ENCODE data around the gene MYEF2.

DNA sequence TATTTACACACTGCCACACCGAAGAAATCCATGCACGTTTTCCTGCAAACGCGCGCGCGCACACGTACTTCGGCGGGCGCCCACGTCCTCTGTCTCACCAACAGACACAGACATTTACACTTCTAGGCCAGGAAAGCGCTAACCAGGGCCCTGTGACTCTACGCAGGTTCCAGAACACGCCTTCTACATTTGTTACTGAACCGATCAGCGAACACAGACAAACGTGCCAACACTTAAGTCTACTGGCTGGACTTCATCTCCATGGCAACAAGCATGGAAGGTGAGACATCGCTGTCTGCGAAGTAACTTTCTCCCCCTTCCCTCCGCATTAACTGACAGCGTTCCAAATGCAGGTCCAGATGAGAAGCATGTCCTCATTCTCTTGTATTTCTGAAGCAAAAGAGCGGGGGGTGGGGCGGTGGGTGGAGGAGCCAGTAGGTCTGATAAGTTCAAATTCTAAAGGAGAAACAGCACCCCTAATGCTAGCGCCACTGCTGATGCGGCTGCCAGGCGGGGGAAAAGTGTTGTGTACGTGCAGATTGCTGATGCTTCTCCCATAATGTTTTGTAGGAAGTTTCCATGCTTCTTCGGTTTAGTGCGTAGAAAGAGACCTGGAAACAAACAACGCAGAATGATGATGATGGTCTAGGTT lies 13.6 kb upstream of the MYEF2 start, which contains the start of gene CTXN2:
- TF ChIP-seq CTCF (IDR thresholded peaks at IDR 0.05) (no peak), POLR2A (IDR thresholded peaks at IDR 0.05) (no peak), POLR2AphosphoS5 (IDR thresholded peaks at IDR 0.05) (no peak), EP300 (IDR thresholded peaks at IDR 0.05; ENCODE audit: low read depth) (no peak)
